HG03432 (cell line): ENCODE results near the gene KDM5D.

ENCODE experiments used
- ATAC-seq: cut with Tn5 transposase; IDR thresholded peaks from one replicate; pipeline ENCODE4 v1.9.1; 2021; ENCODE audit warnings: mild to moderate bottlenecking, moderate library complexity; ENCODE audit not compliant: unreplicated experiment

KDM5D gene

GRCh38 chrY:19744381-19745378 is at the start of gene KDM5D:
KDM5D (minus strand) TSS chrY:19744726; CDS start chrY:19744534, 192 bp downstream.
- peak; percentile 88 for ATAC-seq

GRCh38 chrY:19768375-19768774 is 23.8 kb upstream of the KDM5D start:
- ATAC-seq: no peak

GRCh38 chrY:19743331-19743730 is 1.2 kb downstream of the KDM5D start:
- ATAC-seq: no peak

- no peak for ATAC-seq
These were observed 2.4 kb downstream of the KDM5D start for GRCh38 chrY:19742153-19742552.

GRCh38 chrY:19734425-19734824 is 10.1 kb downstream of the KDM5D start:
- ATAC-seq: no peak

GRCh38 chrY:19717950-19718349 is 26.6 kb downstream of the KDM5D start:
- peak; percentile 90 for ATAC-seq

GRCh38 chrY:19717146-19717545 is 27.4 kb downstream of the KDM5D start:
- no peak for ATAC-seq

- no peak for ATAC-seq
These were observed 29.3 kb downstream of the KDM5D start for GRCh38 chrY:19715226-19715625.

GRCh38 chrY:19713430-19713829 is 31.1 kb downstream of the KDM5D start:
- ATAC-seq: peak; percentile 42

- ATAC-seq: no peak
These were observed 38.3 kb downstream of the KDM5D start for GRCh38 chrY:19706273-19706672.

GRCh38 chrY:19698495-19698894 is 46.0 kb downstream of the KDM5D start:
- ATAC-seq: no peak

GRCh38 chrY:19680821-19681220 is 63.7 kb downstream of the KDM5D start:
- no peak for ATAC-seq
